H4 (cell line): Measurements from ENCODE around the gene COL19A1. TPM values are rescaled to one million over a fixed set of nuclear protein-coding genes. Genes with fewer than 3 reads are reported as not detected.
"Not testable (repeated sequence)": the region's sequence is repeated elsewhere in the genome, so short reads cannot be mapped to it uniquely, and the experiment has no call there.

Experiments used
- DNase-seq: peaks from one replicate; pipeline ENCODE4 v3.0.0-alpha.2; 2015; ENCODE audit warnings: low spot score
- total RNA-seq: library from RNA; depleted of rRNA; stranded (reverse); fragments of >200 nt; shearing (Covaris generic); gene quantifications from 2 replicates; pipeline ENCODE4 v1.2.3, GENCODE V29; 2014

COL19A1 gene
- total RNA-seq, 1 experiment from 2014 or later, result 1.5 TPM

DNA sequence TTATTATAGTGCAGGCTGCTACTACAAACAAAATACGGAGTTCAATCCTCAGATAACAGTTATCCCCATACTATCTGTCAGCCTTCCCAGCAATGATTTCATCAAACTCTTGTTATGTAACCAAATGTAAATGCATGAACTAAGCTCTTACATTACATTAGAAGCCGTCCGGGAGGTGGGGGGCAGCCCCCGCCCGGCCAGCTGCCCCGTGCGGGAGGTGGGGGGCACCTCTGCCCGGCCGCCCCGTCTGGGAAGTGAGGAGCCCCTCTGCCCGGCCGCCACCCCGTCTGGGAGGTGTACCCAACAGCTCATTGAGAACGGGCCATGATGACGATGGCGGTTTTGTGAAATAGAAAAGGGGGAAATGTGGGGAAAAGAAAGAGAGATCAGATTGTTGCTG, 99.6 kb downstream of the COL19A1 start:
- DNase-seq, result not testable (repeated sequence)

DNA sequence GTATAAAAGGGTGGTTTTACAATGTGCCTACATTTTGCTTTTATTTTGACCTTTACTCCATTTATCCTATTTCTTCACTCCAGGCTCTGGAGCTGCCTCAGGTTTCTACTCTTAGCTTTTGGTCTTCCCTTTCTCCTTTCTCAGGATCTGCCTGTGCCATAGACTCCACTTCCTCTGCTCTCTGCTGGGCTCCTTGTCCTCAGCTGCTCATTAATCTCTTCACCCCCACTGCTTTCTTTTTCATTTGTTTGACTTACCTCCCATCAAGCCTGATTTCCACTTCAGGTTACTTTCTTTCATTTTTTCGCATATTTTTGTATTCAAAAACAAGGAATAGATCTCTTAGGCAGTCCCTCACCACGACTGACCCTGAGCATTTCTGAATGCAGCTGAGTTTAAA, 106.8 kb downstream of the COL19A1 start:
- no peak for DNase-seq

DNA sequence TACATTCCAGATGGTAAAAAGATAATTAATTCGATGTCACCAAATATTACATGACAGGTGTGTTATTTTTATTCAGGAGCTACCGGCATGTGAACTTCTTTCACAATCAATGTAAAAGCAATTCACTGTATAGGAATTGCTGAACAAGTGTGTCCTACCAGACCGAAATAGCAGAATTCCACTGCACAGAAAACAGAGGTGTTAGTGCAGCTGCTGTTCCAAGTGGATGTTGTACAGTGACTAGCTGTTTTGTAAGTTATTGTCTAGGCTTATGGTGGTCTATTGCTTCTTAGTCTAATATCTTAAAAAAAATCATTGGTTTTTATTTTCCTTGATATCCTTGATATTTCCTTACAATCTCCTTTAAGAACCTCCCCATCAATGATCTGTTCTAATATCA, 107.4 kb downstream of the COL19A1 start:
- no peak for DNase-seq

DNA sequence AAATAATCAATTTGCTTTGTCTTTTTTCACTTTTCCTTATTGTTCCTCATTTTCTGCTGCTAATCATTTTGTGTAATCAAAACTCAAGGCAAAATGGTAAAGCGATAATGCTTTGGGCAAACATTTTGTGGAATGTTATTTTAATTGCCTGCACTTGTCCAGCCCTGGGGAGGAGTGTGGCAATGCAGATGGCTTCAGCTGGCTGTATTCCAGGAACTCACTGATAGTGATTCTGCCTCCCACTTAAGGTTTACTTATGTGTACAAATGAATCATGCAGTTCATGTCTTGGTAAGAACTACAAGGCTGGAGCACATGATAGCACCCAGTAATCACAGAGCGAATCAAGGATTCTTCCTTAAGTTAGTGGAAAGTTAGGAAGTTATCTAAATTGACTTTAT, 107.8 kb downstream of the COL19A1 start:
- peak; percentile 34 for DNase-seq

DNA sequence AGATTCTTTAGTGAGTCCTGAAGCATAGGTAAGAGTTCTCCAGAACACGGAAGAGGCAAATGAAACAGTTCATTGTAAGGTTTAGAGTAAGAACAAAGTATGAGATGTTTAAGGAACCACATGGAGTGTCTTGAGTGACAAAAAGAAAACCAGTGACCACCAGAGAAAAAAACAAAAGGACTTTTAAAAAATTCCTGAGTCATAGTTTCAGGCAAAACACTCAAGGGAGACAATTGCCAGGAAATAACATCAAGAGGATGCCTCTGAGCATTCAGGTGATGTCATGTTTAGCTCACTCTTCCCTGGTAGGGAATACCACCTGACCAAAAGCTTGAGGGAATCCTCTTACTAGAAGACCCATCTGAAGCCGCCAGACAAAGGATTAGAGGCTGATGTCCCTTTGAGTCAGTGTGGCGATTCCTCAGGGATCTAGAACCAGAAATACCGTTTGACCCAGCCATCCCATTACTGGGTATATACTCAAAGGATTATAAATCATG, 110.3 kb downstream of the COL19A1 start:
- no peak for DNase-seq

DNA sequence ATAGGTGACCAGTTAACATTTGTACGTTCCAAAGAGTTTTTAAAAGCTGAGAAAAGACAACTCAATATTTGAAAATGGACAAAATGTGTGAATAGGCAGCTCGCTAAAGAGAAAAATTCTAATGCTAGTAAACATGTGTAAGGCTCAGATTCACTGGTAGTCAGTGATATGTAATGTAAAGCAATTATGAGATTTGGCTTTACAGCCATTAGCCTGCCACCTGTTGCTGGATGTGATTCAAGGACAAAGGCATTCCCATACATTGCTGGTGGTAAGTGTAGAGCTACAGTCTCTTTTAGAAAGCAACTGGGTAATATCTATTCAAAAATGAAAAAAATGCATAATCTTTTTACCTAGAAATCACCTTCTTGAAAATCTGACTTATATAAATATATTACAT, 114.3 kb downstream of the COL19A1 start:
- no peak for DNase-seq

DNA sequence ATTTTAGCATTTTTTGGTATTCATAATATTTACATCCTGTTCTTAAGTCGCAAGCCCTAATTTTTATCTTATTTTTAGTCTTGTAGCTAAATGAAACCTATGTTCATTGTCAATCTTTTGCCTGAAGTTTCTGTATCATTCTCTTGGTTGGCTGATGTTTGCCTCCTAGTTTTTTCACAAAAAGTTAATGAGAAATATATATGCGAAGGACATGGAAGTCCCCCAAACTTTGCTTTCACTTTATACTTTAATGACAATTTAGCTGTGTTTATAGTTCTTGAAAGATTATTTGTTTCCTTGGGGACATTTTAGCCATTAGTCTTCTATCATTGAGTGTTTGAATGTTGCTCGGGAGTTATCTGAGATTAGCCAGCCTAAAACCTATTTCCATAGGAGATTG, 118.2 kb downstream of the COL19A1 start:
- DNase-seq, result no peak

DNA sequence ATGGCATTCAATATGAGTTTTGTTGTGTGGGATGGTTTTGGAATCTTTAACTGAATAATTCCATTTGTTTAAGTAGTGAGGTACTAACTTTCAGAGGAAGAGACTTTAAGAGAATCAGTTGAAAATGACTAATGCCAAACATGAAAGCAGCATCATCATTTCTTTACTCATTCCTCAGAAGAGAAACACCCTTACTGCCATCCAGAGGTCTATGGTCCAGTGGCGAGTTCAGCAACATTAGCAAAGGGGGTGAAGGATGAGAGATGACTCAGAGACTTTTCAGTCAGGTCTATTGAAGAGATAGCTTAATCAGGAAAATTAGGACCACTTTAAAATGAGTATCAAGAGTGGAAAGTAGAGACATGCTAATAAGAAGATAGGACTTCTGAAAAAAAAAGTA, 118.8 kb downstream of the COL19A1 start:
- DNase-seq, result peak; percentile 8

DNA sequence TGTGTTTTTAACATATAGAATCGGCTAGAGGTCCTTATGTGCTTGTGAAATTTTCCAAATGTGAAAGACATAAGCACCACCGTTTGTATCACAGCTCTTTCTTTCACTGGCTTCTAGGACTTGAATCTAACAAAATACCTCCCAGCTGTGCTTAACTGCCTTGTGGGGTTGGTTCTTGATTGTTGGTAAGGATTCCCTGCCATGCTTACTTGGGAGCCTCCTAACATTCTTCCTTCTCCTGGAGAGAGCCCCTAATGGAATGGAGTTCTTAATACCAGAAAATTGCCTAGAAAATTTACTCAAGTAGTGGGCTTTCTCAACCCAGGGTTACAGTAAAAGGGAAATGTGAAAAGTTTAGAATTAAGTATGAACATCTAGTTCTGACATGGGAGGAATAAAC, 121.2 kb downstream of the COL19A1 start:
- no peak for DNase-seq

DNA sequence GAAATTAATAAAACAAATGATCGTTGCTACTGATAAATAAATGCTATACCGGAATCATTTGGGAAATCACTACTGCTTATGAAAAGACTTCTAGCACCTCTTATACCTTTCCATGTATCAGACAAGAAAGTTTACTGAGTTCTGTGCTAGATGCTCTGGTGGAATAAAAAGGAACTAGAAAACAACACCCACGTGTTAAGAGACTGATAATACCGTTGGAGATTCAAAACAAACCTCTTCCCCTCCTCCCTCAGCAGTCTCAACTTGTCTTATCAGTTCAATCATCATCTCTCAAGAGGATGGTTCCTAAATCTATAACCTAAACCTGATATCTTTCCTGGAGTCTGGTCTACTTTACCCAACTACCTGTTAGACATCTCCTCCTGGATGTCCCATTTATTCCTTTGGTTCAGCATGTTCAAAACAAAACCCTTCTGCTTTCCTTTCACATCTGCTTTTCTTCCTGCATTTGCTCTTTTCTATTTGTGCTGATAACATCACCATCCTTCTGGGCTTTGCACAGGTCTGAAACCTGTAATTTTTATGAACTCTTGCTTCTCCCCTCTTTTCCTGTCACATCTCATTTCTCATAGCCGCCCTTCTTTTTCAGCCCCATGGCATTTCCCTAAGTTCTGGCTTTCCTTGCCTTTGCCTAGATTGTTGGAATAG, 122.2 kb downstream of the COL19A1 start:
- no peak for DNase-seq

DNA sequence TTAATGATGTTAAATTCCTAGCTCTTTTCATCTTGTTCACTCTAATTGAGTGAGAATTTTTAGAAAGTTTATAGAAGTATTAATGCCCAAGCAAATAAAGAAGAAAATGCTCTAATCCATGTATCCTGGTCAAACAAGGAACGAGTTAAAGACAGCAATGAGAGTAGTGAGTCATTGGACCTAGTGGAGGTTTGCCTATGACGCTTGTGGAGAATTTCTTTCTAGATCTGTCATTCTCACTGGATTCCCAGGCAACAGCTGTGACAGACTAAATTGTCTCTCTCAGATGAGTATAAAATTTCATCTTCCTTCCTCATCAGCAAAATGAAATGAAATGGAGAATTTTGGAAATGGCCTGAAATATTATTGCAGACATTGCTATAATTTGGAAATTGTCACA, 127.9 kb downstream of the COL19A1 start:
- DNase-seq, result no peak

DNA sequence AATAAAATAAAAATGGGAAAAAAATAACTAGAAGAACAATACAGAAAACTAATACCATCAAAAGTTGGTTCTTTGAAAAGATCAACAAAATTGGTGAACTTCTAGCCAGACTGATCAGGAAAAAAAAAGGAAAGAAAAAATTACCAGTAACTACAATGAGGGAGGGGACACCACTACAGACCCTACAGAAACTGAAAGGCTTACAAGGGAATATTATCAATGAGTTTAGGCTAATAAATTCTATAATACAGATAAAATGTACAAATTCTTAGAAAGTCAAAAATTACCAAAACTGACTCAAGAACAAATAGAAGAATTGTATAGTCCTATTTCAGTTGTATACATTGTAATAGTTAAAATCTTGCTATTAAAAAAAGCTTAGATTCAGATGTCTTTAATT, 141.8 kb downstream of the COL19A1 start:
- no peak for DNase-seq

DNA sequence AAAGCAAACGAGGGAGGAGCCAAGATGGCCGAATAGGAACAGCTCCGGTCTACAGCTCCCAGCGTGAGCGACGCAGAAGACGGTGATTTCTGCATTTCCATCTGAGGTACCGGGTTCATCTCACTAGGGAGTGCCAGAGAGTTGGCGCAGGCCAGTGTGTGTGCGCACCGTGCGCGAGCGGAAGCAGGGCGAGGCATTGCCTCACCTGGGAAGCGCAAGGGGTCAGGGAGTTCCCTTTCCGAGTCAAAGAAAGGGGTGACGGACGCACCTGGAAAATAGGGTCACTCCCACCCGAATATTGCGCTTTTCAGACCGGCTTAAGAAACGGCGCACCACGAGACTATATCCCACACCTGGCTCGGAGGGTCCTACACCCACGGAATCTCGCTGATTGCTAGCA, 144.0 kb downstream of the COL19A1 start:
- not testable (repeated sequence) for DNase-seq

DNA sequence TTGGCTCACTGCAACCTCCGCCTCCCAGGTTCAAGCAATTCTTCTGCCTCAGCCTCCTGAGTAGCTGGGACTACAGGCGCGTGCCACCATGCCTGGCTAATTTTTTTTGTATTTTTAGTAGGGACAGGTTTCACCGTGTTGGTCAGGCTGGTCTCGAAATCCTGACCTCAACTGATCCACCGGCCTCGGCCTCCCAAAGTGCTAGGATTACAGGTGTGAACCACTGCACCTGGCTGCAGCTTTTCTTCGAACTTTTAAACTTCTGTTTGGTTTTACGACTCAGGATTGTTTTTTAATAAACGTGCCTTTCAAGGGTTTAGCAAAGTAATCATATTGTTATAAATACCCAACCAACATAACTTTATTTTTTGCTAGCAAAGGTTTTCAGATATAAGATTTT, 156.8 kb downstream of the COL19A1 start:
- DNase-seq, result not testable (repeated sequence)

DNA sequence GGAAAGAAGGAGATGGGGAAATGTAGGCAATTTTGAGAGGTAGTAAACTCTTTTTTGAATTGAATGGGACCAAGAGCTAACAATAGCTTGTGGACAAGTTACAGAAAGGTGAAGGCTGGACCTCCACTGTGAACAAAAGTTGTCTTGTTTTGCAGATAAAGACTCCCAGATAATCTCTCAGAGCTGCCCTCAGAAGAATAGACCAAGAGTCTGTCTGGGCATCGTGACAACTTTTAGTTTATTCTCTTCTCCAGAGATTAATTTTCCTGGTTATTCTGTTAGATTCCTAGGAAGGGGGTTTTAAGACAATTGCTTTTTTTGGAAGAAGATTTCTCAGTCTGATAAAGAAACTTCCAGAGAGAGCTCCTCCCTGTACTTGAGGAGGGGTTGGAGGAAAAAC, 161.9 kb downstream of the COL19A1 start:
- no peak for DNase-seq

DNA sequence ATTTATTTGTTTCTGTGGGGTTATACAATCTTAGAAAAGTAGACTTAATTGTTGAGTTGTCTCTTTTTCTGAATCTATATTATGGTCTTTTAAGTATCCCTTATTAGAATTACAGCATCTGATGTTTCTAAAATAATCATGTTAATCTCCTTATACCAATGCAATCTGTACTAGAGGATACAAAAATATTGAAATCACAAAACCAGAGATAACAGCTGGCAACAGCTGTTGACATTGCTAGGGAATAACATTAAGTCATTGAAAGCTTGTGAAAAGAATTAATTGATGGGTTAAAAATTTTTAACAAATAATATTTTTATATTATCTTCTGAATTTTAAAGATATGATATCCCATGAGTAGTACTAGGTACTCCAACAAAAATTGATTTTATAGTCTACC, 162.6 kb downstream of the COL19A1 start:
- no peak for DNase-seq

DNA sequence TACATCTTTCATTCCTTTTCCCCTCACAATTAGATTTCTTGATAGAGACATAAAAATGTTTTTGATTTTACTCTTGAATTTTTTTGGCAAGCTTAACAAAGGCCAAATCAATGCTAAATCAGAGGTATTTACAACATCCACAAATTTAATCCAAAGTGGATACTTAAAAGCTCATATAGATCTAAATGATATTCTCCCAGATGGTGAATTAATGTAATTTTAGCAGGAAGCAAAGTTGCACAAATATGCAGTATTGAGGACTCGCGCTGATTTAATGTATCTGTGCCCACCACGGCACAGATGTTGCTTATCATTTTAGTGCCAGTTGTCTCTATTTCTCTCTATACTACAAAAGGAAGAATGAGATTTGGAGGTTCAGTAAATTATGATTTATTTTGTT, 167.4 kb downstream of the COL19A1 start:
- no peak for DNase-seq

DNA sequence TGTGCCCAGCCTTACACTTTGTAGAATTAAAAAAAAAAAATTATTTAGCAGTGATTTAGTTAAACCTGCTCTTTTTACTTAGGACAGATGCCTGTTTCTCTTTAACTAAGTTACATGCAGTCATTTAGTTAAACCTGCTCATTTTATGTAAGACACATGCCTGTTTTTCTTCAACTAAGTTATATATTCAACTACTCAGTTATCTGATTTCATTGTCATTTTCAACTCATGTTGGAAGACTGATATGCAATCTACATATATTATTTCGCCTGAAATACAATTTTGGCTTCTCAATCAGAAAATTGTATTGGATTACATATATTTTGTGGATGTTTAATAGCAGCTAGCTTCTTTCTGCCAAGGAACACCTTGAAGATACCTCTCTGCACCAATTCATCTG, 171.1 kb downstream of the COL19A1 start:
- DNase-seq, result no peak

DNA sequence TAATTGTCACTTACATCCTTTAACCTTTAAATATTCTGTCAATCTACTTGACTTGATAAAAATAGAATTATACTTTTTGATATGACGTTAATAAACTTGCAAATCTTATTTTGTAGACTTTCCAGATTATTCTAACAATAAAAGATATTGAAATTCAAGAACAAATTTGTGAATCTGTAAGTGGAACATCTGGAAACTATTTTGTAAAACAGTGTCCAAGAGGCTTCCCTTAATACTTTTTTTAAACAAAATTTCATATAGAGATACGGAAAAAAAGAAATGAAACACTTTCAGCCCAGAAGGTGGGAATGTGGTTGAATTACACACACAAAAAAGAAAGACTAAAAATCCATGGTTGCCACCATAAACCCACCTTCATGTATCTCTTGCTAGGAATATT, 174.4 kb downstream of the COL19A1 start:
- DNase-seq, result no peak

DNA sequence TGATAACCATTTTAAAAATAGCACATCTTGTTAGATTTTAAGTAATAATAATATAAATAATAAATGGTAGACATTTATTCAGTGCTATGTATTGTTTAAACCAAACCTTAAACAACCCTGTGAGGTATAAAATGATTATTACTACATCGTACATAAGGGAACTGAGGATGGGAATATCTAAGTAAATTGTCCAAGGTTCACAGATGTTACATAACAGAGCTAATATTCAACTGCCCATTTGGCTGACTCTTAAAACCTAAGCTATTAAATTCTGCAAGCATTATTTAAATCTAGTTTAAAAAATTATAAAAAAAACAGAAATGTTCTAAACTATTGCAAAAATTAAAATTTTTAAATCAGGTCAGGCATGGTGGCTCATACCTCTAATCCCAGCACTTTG, 175.1 kb downstream of the COL19A1 start:
- DNase-seq, result no peak

DNA sequence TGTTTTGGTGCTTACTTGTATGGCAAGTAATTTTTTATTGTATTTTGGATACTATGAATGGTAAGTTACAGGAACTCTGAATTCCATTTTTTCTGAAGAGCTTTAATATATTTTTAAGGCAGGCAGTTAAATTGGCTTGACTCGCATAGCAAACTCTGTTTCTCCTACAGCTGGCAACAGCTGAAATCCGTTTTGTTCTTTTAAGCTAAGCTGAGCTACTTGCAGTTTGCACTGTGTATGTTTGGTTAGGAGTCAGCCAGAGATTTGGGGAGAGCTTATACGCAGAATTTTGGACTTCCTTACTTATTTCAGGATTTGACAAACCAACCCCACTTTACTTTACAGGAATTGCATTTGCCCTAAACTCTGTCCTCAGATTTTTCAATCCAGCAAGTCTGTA, 179.1 kb downstream of the COL19A1 start:
- no peak for DNase-seq

DNA sequence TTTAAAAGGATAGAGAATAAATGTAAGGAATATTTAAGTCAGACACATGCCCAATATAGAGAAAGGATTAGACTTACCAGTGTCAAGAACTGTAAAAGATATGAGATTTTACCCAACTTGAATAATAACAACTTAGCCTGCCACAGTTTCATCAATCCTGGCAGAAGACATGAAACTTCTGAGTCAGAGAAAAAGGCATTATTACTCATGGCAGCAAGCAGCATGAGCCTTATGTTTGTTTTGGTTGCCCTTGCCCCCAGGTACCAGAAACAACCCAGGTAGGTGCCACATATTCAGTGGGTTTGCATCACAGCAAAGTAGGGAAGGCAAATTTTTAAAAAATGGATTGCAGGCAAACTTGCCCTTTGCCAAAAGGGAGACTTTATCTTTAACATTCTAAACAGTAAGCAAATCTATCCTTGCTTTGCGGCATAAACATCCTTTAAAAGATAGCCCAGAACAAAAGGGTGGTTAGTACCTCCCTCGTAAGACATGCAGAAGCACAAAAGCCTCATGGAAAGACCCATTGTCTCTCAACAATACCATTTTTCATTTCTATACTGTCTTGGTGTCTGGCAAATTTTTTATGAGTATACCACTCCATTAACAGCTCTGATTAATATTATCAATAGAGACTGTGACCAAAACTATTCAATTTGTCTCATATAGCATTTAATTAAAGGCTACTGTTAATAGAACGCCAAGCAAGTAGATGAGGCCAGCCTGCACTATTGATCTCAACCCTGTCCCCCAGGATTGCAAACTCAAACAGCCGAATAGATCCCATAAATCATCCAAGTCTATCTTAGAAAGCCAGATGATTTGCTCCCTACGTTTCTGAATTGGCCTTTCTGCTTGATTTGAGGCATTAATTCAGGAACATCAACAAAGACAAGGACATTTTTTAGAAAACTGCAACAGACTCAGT, 185.1 kb downstream of the COL19A1 start:
- no peak for DNase-seq
